HCT116 (cell line): ENCODE data around the gene ATP5F1D. TPM values are rescaled to one million over a fixed set of nuclear protein-coding genes. Genes with fewer than 3 reads are reported as not detected.
A peak's percentile ranks its signal among the peaks of the same experiment; 100 is the strongest.

Experiments
- ATAC-seq: fragments of 200-7000 bp; cut with Tn5 transposase; 2 replicates; pipeline ENCODE4 v1.9.1; 2020; ENCODE audit warnings: mild to moderate bottlenecking, moderate library complexity
- BruUV-seq: library from RNA; stranded (reverse); fragments of 400-500 nt; replicated peaks from 2 replicates; lab custom pipeline; 2021; lab: Mats Ljungman, UMichigan
- CTCF ChIA-PET: fragments of 300-600 bp; sonication (Branson Sonifier 250); formaldehyde crosslinking; loops from one replicate; lab custom pipeline; 2021; ENCODE audit warnings: antibody characterized with exemption; lab: Charles Lee
- POLR2A ChIA-PET: fragments of 300-600, 350-600 bp; sonication (Branson Sonifier 250); formaldehyde crosslinking; loops from one replicate; lab custom pipeline; 2021; ENCODE audit warnings: antibody characterized with exemption; lab: Charles Lee
- RAD21 ChIA-PET, 2 experiments: fragments of 300-600 bp; sonication (Branson Sonifier 250); formaldehyde crosslinking; loops; one replicate each; lab custom pipeline; 2023; ENCODE audit warnings: low total read pairs in 2 of 2; ENCODE audit not compliant: uncharacterized antibody in 2 of 2, unreplicated experiment in 2 of 2, low non-redundant PET in 1 of 2; lab: Charles Lee
- DNase-seq: peaks from one replicate; pipeline ENCODE4 v3.0.0-alpha.2; 2010; ENCODE audit warnings: low read depth, low spot score
- H2AFZ ChIP-seq: fragments of 200-600 bp; shearing (Covaris generic), sonication (generic); 2 replicates; pipeline ENCODE4 v1.6.1; 2017; ENCODE audit warnings: low read depth, mixed run types, mixed read lengths, antibody characterized with exemption, low read length; ENCODE audit not compliant: poor library complexity, severe bottlenecking
- H3K27ac ChIP-seq: 2 replicates; pipeline ENCODE4 v1.5.1; 2012; ENCODE audit warnings: low read depth, low read length
- H3K27me3 ChIP-seq: fragments of 200-600 bp; sonication (generic); 2 replicates; pipeline ENCODE4 v1.6.1; 2016; ENCODE audit warnings: mixed run types, low read length, mixed read lengths; ENCODE audit not compliant: insufficient read depth
- H3K36me3 ChIP-seq, 2 experiments: fragments of 200-500 bp in 1 of 2; fragments of 200-600 bp in 1 of 2; sonication (Bioruptor generic) in 1 of 2; sonication (generic) in 1 of 2; 2 replicates each; pipeline versions ENCODE4 v1.5.1 to v1.6.1; 2014 to 2016; ENCODE audit warnings: low read length in 2 of 2, inconsistent platforms in 1 of 2, mixed read lengths in 1 of 2, mixed run types in 1 of 2; ENCODE audit not compliant: insufficient read depth in 2 of 2, control insufficient read depth in 1 of 2
- H3K4me1 ChIP-seq, 2 experiments: fragments of 200-600 bp in 1 of 2; sonication (generic) in 1 of 2; 2 replicates each; pipeline versions ENCODE4 v1.5.1 to v1.6.1; 2012 to 2017; ENCODE audit warnings: low read length in 2 of 2, inconsistent platforms in 1 of 2, mild to moderate bottlenecking in 1 of 2, mixed read lengths in 1 of 2, mixed run types in 1 of 2, moderate library complexity in 1 of 2; ENCODE audit not compliant: insufficient read depth in 2 of 2, control insufficient read depth in 1 of 2
- H3K4me2 ChIP-seq: fragments of 200-600 bp; sonication (generic); 2 replicates; pipeline ENCODE4 v1.6.1; 2017; ENCODE audit warnings: mixed run types, low read length, mixed read lengths
- H3K4me3 ChIP-seq, 2 experiments: fragments of 200-600 bp in 1 of 2; sonication (generic) in 1 of 2; replicated peaks in 1 of 2; 2 replicates each; pipeline ENCODE4 v1.5.1; 2011 to 2016; ENCODE audit warnings: low read length in 2 of 2, control low read depth in 1 of 2, low read depth in 1 of 2, mild to moderate bottlenecking in 1 of 2, mixed read lengths in 1 of 2, mixed run types in 1 of 2
- H3K79me2 ChIP-seq: fragments of 200-600 bp; sonication (generic); 2 replicates; pipeline ENCODE4 v1.6.1; 2017; ENCODE audit warnings: mild to moderate bottlenecking, mixed run types, low read length, moderate library complexity, mixed read lengths; ENCODE audit not compliant: insufficient read depth
- H3K9ac ChIP-seq: fragments of 200-600 bp; sonication (generic); 2 replicates; pipeline ENCODE4 v1.6.1; 2016; ENCODE audit warnings: low read length, mixed read lengths
- H3K9me2 ChIP-seq: fragments of 200-600 bp; sonication (generic), shearing (Covaris generic); 2 replicates; pipeline ENCODE4 v1.6.1; 2017; ENCODE audit warnings: mixed run types, mild to moderate bottlenecking, moderate library complexity; ENCODE audit not compliant: insufficient read depth
- H3K9me3 ChIP-seq, 2 experiments: fragments of 200-500 bp in 1 of 2; fragments of 200-600 bp in 1 of 2; sonication (Bioruptor generic) in 1 of 2; sonication (generic) in 1 of 2; 2 replicates each; pipeline ENCODE4 v1.6.1; 2014 to 2017; ENCODE audit warnings: low read length in 2 of 2, mixed read lengths in 2 of 2, inconsistent platforms in 1 of 2, low read depth in 1 of 2, mild to moderate bottlenecking in 1 of 2, mixed run types in 1 of 2, moderate library complexity in 1 of 2; ENCODE audit not compliant: control insufficient read depth in 1 of 2, insufficient read depth in 1 of 2
- H4K20me1 ChIP-seq: fragments of 200-600 bp; sonication (generic), shearing (Covaris generic); 2 replicates; pipeline ENCODE4 v1.6.1; 2017; ENCODE audit warnings: mixed run types, mild to moderate bottlenecking, moderate library complexity; ENCODE audit not compliant: insufficient read depth
- CBX3 ChIP-seq: IDR thresholded peaks from 2 replicates; pipeline ENCODE4 v1.6.1; 2012; ENCODE audit warnings: low read depth
- CTCF ChIP-seq, 3 experiments: fragments of 200-600 bp in 1 of 3; sonication (generic) in 1 of 3; IDR thresholded peaks in 2 of 3; conservative IDR thresholded peaks in 1 of 3; 2 replicates each; pipeline ENCODE4 v1.5.1; 2012 to 2017; ENCODE audit warnings: low read depth in 2 of 3, low read length in 2 of 3, antibody characterized with exemption in 1 of 3, borderline replicate concordance in 1 of 3, control low read depth in 1 of 3, mild to moderate bottlenecking in 1 of 3, mixed read lengths in 1 of 3, mixed run types in 1 of 3, moderate library complexity in 1 of 3; ENCODE audit not compliant: insufficient read depth in 1 of 3
- EGR1 ChIP-seq: IDR thresholded peaks from 2 replicates; pipeline ENCODE4 v1.6.1; 2012; ENCODE audit warnings: low read depth
- JUND ChIP-seq: IDR thresholded peaks from 2 replicates; pipeline ENCODE4 v1.6.1; 2012
- ZBTB33 ChIP-seq: IDR thresholded peaks from 2 replicates; pipeline ENCODE4 v1.6.1; 2011; ENCODE audit warnings: mild to moderate bottlenecking, low read length, moderate library complexity; ENCODE audit not compliant: insufficient replicate concordance; ENCODE audit errors: extremely low read depth
- intact Hi-C: fragments of 100-400 bp; cut with micrococcal nuclease; formaldehyde crosslinking; loops from 2 replicates; pipeline ENCODE4 v1.10.0; 2022
- total RNA-seq: library from RNA; stranded (reverse); gene quantifications from one replicate; pipeline ENCODE4 v1.2.1, GENCODE V29; 2021; ENCODE audit not compliant: unreplicated experiment

ATP5F1D gene
- total RNA-seq, 1 experiment from 2014 or later, result 428 TPM

DNA sequence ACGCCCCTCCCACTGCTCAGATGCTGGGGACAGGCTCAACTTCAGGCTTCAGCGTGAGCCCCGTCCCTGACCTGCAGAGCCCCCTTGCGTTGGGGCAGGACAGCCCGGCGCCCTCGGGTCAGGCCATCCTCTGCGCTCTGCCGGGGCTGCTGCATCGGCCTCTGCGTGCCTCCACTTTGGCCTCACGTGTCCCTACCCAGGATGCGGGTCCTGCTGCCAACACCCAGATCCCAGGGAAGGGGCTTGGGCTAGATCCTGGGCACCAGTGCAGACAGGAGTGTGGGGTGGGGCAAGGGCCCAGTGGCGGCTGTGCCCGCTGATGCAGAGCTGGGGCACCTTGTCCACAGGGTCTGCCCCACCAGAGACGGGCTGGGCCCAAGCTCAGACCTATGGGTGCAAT lies 16.7 kb upstream of the ATP5F1D start:
- no TSS peak for BruUV-seq
- Histone ChIP-seq H3K4me3 (no peak overlapping the region), H2AFZ (no peak overlapping the region), H3K27ac (peak overlapping the region; percentile 14; the same call in 1 of the 2 replicates), H4K20me1 (no peaks in the 10 kb centered on the region), H3K9ac (no peak overlapping the region)
- intact Hi-C loops, result no loop called here
- POLR2A ChIA-PET, result no interaction called here
- no peak for TF ChIP-seq CTCF (IDR thresholded peaks at IDR 0.05 in 2 of 3, conservative IDR thresholded peaks at IDR 0.05 in 1 of 3; ENCODE audit: borderline replicate concordance in 1 of 3, insufficient read depth in 1 of 3, low read depth in 2 of 3, low read length in 2 of 3)
- no peak for TF ChIP-seq EGR1
- TF ChIP-seq ZBTB33, result no peak
- TF ChIP-seq CBX3, result no peak
- TF ChIP-seq JUND, result no peak
- TF ChIP-seq, all 23 proteins: peak for 0
- H3K27me3 ChIP-seq, result no peaks in the 10 kb centered on the region
- no peaks in the 10 kb centered on the region for H3K9me2 ChIP-seq
- CTCF ChIA-PET, result interaction anchor here (1.3 to 1.4 kb wide), 2 partner anchors 20 to 42 kb away, joined by 4 to 5 read pairs; no protein-coding TSS in a partner anchor
- peaks cover 15 to 25% of the 10 kb centered on the region in 2 experiments for H3K4me1 ChIP-seq
- H3K9me3 ChIP-seq, result no peaks in the 10 kb centered on the region
- RAD21 ChIA-PET, result interaction anchor here in 1 of 2 experiments (0.5 kb wide), 1 partner anchor 150 kb away, joined by 3 read pairs; no protein-coding TSS in a partner anchor
- ATAC-seq (no peak), DNase-seq (no peak)
- H3K4me2 ChIP-seq, result no peak overlapping the region
- peaks cover 2 to 6% of the 10 kb centered on the region in 2 experiments; a peak in 2 of 4 replicates for H3K36me3 ChIP-seq
- peaks cover 10% of the 10 kb centered on the region; the same call in 1 of the 2 replicates for H3K79me2 ChIP-seq
